GM10266 (cell line): ENCODE measurements around the gene TAF1B.

ENCODE experiments used
- DNase-seq: peaks from one replicate; pipeline ENCODE4 v3.0.0; 2012; ENCODE audit errors: extremely low spot score
- CTCF ChIP-seq: IDR thresholded peaks from 2 replicates; pipeline ENCODE4 v1.5.1; 2012; ENCODE audit warnings: mild to moderate bottlenecking, low read depth; ENCODE audit not compliant: control insufficient read depth, insufficient read depth; ENCODE audit errors: missing control alignments

The TAF1B gene

DNA sequence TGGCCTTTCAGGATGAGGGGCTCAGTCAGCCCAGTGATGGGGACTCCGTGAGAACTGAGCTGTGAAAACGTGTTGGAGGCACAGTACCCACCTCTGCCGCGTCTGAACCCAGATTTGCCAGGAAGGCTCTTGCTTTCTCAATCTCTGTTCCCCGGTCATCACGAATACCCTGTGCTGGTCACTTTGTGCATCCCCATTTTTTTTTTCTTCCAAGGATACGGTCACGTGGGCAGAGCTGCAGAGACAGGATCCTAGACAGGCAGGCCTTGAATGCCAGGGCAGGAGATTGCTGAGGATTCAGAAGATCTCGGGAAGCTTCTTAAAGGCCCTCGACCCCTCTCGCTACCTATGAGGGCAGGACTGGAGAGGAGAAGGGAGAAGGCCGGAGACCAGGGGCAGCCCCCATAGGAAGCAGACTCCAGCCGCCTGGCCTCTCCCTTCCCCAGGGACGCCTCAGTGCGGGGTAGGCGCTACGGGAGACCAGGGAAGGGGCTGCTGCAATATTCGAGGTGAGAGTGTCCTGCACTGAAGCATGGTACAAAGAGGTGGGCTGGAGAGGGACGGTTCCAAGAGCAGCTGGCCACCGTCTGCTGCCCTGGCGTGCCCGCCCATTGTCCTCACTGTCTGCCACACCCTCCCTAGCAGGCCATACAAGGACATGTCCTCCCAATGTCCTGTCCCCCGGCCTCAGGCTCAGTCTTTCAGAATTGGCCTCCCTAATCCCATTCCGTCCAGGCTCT, 29.0 kb upstream of the TAF1B start:
- no peak for DNase-seq
- TF ChIP-seq CTCF, result no peak

- no peak for TF ChIP-seq CTCF
- DNase-seq, result no peak
Observed at GRCh38 chr2:9815076-9815475, 28.2 kb upstream of the TAF1B start.

- no peak for DNase-seq
- TF ChIP-seq CTCF, result no peak
Observed at GRCh38 chr2:9815844-9816279, 27.4 kb upstream of the TAF1B start.

DNA sequence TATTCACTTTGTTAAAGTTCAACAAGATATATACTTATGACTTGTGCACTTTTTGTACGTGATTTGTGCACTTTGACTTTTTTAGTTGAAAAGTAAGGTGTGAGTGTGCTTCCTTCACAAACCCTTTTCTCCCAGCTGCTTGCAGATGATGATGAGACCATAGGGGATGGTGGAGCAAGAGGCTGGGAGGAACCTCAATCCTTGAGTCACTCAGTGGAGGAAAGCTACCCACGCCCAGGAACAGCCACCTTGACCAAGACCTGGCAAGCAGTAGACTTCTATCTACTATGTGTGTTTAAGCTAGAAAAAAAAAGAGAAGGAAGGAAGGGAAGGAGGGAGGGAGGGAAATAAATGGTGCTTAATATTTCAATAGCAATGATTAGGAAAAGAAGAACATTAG, 25.2 kb upstream of the TAF1B start:
- no peak for DNase-seq
- TF ChIP-seq CTCF, result no peak

- TF ChIP-seq CTCF, result no peak
- no peak for DNase-seq
Observed at GRCh38 chr2:9819551-9819950, 23.7 kb upstream of the TAF1B start.

DNA sequence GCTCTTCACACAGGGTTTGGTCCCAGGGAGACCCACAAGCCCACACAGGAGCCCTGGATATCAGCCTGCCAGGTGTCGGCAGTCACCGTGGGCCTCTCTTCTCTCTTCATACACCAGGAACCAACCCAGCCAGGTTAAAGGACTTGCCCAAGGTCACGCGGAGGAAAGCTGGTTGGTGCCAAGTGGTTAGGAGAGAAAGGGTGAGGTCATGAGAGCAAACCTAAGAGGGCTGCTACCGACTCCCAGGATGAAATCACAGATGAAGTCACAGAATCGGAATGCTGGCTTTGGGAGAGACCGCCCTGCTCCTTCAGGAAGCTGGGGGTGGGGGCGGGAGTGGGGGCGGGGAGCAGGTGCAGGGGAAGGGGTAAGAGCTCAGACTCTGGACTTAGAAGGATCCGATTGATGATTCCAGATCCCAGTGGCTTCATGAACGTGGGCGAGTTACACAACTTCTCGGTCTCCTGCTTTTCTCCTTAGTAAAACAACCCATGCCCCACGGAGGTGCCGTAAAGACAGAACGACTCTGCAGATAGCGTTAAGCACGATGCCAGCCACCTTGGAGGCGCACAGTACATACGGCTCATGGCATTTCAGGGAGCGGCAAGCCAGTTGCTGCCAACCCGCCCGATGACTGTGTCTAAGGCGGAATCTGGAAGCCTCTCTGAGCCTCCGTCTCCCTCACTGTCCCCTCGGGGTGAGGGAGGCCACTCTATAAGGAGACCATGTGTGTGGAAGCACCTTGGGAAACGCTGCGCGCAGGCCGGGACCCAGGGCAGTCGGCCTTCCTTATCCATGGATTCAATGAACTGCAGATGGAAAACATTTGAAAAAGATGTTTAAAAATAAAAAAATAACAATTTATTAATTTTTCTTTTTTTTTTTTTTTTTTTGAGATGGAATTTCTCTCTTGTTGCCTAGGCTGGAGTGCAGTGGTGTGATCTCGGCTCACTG, 23.0 kb upstream of the TAF1B start:
- no peak for TF ChIP-seq CTCF
- no peak for DNase-seq

- TF ChIP-seq CTCF, result no peak
- no peak for DNase-seq
Observed at GRCh38 chr2:9821805-9822445, 21.3 kb upstream of the TAF1B start.
